Trophoblast cell (in vitro differentiated cells and primary cell): Measurements from ENCODE around the gene DISP2.

Experiments used
- DNase-seq, 2 donors: peaks; one replicate each; pipeline ENCODE4 v3.0.0-alpha.2; 2016
- H2AFZ ChIP-seq: 2 replicates; pipeline ENCODE4 v1.6.1; 2013; ENCODE audit warnings: low read length, moderate library complexity, mild to moderate bottlenecking; ENCODE audit not compliant: insufficient read depth, poor library complexity
- H2AK5ac ChIP-seq: 2 replicates; pipeline ENCODE4 v1.6.1; 2013; ENCODE audit warnings: mild to moderate bottlenecking, low read length
- H2BK120ac ChIP-seq: 2 replicates; pipeline ENCODE4 v1.6.1; 2013; ENCODE audit warnings: low read length, mild to moderate bottlenecking, moderate library complexity; ENCODE audit not compliant: insufficient read depth, poor library complexity
- H2BK12ac ChIP-seq: 2 replicates; pipeline ENCODE4 v1.6.1; 2013; ENCODE audit warnings: mild to moderate bottlenecking, low read length, moderate library complexity
- H2BK5ac ChIP-seq: 2 replicates; pipeline ENCODE4 v1.6.1; 2013; ENCODE audit warnings: low read length, low read depth, moderate library complexity, mild to moderate bottlenecking; ENCODE audit not compliant: poor library complexity
- H3K14ac ChIP-seq: 2 replicates; pipeline ENCODE4 v1.6.1; 2013; ENCODE audit warnings: mild to moderate bottlenecking, low read length
- H3K18ac ChIP-seq: 2 replicates; pipeline ENCODE4 v1.6.1; 2013; ENCODE audit warnings: mild to moderate bottlenecking, low read length
- H3K23ac ChIP-seq: 2 replicates; pipeline ENCODE4 v1.6.1; 2013; ENCODE audit warnings: low read length
- H3K27ac ChIP-seq: 2 replicates; pipeline ENCODE4 v1.5.1; 2013; ENCODE audit warnings: low read depth, mild to moderate bottlenecking, inconsistent platforms, low read length, moderate library complexity
- H3K27me3 ChIP-seq: 2 replicates; pipeline ENCODE4 v1.6.1; 2013; ENCODE audit warnings: inconsistent platforms, mild to moderate bottlenecking, low read length, moderate library complexity; ENCODE audit not compliant: insufficient read depth
- H3K36me3 ChIP-seq, 2 experiments: 1 replicate in 1 of 2; 2 replicates in 1 of 2; pipeline ENCODE4 v1.6.1; 2013; ENCODE audit warnings: low read length in 2 of 2, mild to moderate bottlenecking in 2 of 2, moderate library complexity in 1 of 2; ENCODE audit not compliant: insufficient read depth in 2 of 2, control insufficient read depth in 1 of 2
- H3K4ac ChIP-seq: 2 replicates; pipeline ENCODE4 v1.6.1; 2013; ENCODE audit warnings: low read depth, mild to moderate bottlenecking, low read length, moderate library complexity
- H3K4me1 ChIP-seq, 2 experiments: 1 replicate in 1 of 2; 2 replicates in 1 of 2; pipeline ENCODE4 v1.6.1; 2013; ENCODE audit warnings: low read length in 2 of 2, mild to moderate bottlenecking in 2 of 2, moderate library complexity in 1 of 2; ENCODE audit not compliant: insufficient read depth in 2 of 2, control insufficient read depth in 1 of 2
- H3K4me2 ChIP-seq: 2 replicates; pipeline ENCODE4 v1.6.1; 2013; ENCODE audit warnings: inconsistent platforms, mild to moderate bottlenecking, low read length, moderate library complexity
- H3K4me3 ChIP-seq: 2 replicates; pipeline ENCODE4 v1.5.1; 2013; ENCODE audit warnings: mild to moderate bottlenecking, low read depth, low read length, inconsistent platforms
- H3K79me1 ChIP-seq: one replicate; pipeline ENCODE4 v1.6.1; 2013; ENCODE audit warnings: low read length
- H3K79me2 ChIP-seq: 2 replicates; pipeline ENCODE4 v1.6.1; 2013; ENCODE audit warnings: low read length, mild to moderate bottlenecking; ENCODE audit not compliant: control insufficient read depth, insufficient read depth, poor library complexity
- H3K9ac ChIP-seq: 2 replicates; pipeline ENCODE4 v1.6.1; 2013; ENCODE audit warnings: mild to moderate bottlenecking, low read length
- H3K9me3 ChIP-seq: 2 replicates; pipeline ENCODE4 v1.6.1; 2013; ENCODE audit warnings: low read depth, mild to moderate bottlenecking, control low read depth, inconsistent platforms, low read length; ENCODE audit not compliant: insufficient read depth
- H4K12ac ChIP-seq: 2 replicates; pipeline ENCODE4 v1.6.1; 2013; ENCODE audit warnings: low read depth, mild to moderate bottlenecking, low read length, moderate library complexity
- H4K8ac ChIP-seq: 2 replicates; pipeline ENCODE4 v1.6.1; 2013; ENCODE audit warnings: low read depth, mild to moderate bottlenecking, low read length, moderate library complexity
- H4K91ac ChIP-seq: one replicate; pipeline ENCODE4 v1.6.1; 2013; ENCODE audit warnings: low read depth, mild to moderate bottlenecking, low read length, moderate library complexity
- WGBS: extraction: QIAGEN DNeasy Blood & Tissue Kit; methylation state at CpG from one replicate; pipeline ENCODE4 v1.1.7; 2013; ENCODE audit warnings: missing lambda C conversion rate; ENCODE audit not compliant: insufficient read length, insufficient coverage; ENCODE audit errors: extremely low coverage; 5-methylcytosine and 5-hydroxymethylcytosine counted together

DISP2 gene

DNA sequence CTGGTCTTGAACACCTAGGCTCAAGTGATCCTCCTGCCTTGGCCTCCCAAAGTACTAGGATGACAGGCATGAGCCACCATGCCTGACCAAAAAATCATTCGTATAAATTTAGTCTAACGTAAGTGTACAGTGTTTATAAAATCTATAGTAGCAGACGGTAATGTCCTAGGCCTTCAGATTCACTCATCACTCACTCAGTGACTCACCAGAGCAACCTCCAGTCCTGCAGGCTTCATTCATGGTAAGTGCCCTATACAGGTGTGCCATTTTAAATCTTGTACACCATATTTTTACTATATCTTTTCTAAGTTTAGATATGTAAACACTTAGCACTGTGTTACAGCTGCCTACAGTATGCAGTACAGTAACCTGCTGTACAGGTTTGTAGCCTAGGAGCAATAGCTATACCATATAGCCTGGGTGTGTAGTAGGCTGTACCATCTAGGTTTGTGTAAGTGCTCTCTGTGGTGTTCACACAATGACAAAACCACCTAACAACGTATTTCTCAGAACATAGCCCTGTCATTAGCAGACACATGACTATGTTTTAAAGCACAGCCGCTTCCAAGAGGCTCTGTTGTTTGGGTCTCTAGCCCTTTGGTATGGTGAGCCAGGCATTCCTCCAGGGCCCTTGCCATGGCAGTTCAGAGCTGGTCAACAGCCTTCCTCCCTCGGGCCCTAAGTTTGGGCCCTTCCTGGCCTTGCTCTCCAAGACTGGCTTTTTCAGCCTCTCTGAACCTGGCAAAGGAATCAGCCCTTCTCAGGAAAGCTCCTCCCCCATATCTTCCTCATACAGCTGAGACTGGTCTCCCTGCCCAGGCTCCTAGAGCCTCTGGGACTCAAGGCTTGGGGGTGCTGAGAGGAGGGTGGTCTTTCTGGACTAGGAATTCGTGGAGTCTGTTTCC is 15.4 kb upstream of the DISP2 start:
- Histone ChIP-seq H4K8ac (no peak overlapping the region), H3K79me2 (no peaks in the 10 kb centered on the region), H3K9me3 (peaks cover 2% of the 10 kb centered on the region), H3K14ac (no peak overlapping the region), H3K27ac (peak overlapping the region; percentile 6), H2BK12ac (no peak overlapping the region), H4K91ac (no peak overlapping the region), H3K9ac (no peak overlapping the region), H3K36me3 (no peaks in the 10 kb centered on the region), H3K23ac (no peak overlapping the region), H2AFZ (no peak overlapping the region), H3K4me3 (no peak overlapping the region), H3K27me3 (no peaks in the 10 kb centered on the region), H3K4me2 (no peak overlapping the region), H3K4me1 (peaks cover 1 to 4% of the 10 kb centered on the region in 2 experiments), H2BK120ac (no peak overlapping the region), H4K12ac (no peak overlapping the region), H3K18ac (no peak overlapping the region), H3K79me1 (no peaks in the 10 kb centered on the region), H2BK5ac (no peak overlapping the region), H2AK5ac (no peak overlapping the region), H3K4ac (no peak overlapping the region)
- no peak for DNase-seq
- no CpG with 5 or more reads among the region's 7 CpGs for WGBS

DNA sequence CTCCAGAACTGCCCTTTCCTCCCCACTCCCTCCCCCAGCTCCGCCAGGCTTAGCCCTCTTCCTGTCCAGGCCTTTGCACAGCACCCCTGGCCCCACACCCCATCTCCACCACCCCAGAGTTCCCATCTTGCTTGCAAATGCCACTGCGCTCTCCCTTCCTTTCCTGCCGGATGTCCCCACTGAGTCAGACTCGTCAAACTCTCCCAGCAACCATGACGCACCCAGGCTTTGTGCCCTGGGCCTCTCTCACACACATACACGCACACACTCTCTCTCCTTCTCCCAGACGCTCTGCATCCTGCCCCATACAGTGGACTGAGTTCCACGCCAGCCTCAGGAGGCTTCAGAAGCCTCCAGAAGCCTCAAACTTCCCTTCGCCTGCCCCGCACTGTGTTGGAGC is 14.5 kb upstream of the DISP2 start:
- Histone ChIP-seq H3K36me3 (no peaks in the 10 kb centered on the region), H3K14ac (no peak overlapping the region), H3K9ac (no peak overlapping the region), H2BK120ac (no peak overlapping the region), H2AFZ (no peak overlapping the region), H3K18ac (no peak overlapping the region), H4K91ac (no peak overlapping the region), H3K23ac (no peak overlapping the region), H2BK12ac (no peak overlapping the region), H3K4me1 (peaks cover 0 to 3% of the 10 kb centered on the region in 2 experiments), H2BK5ac (no peak overlapping the region), H3K79me1 (no peaks in the 10 kb centered on the region), H3K4ac (no peak overlapping the region), H4K8ac (no peak overlapping the region), H3K9me3 (peaks cover 2% of the 10 kb centered on the region), H3K4me3 (no peak overlapping the region), H3K27me3 (no peaks in the 10 kb centered on the region), H2AK5ac (no peak overlapping the region), H3K4me2 (no peak overlapping the region), H3K79me2 (no peaks in the 10 kb centered on the region), H3K27ac (peak overlapping the region; percentile 6), H4K12ac (no peak overlapping the region)
- no peak for DNase-seq
- no CpG with 5 or more reads among the region's 10 CpGs for WGBS

DNA sequence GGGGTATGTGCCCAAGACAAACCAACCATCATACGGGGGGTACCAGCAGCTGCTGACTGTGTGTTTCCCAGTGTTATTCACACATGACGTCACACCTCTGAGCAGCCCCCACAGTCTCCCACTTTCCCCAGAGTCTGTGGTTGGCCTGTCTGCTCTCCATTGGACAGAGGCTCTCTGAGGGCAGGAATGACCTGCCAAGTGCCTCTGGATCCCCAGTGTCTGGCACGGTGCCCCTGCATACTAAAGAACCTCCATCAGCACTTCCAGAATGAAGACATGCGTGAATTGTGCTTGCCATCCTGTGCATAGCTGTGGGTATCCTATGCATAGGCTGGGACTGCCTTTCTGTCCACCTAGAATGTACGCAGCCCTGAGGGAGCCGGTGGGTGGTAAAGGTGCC is 13.8 kb upstream of the DISP2 start:
- Histone ChIP-seq H3K27me3 (no peaks in the 10 kb centered on the region), H3K9ac (no peak overlapping the region), H3K4me3 (no peak overlapping the region), H3K4me2 (no peak overlapping the region), H4K8ac (no peak overlapping the region), H3K79me2 (no peaks in the 10 kb centered on the region), H2AFZ (no peak overlapping the region), H3K23ac (no peak overlapping the region), H3K18ac (no peak overlapping the region), H2BK5ac (no peak overlapping the region), H2BK120ac (no peak overlapping the region), H3K4me1 (peaks cover 0 to 3% of the 10 kb centered on the region in 2 experiments), H3K14ac (no peak overlapping the region), H3K4ac (no peak overlapping the region), H3K36me3 (no peaks in the 10 kb centered on the region), H3K79me1 (no peaks in the 10 kb centered on the region), H3K9me3 (peaks cover 2% of the 10 kb centered on the region), H3K27ac (no peak overlapping the region), H2BK12ac (no peak overlapping the region), H2AK5ac (no peak overlapping the region), H4K91ac (no peak overlapping the region), H4K12ac (no peak overlapping the region)
- no CpG with 5 or more reads among the region's 6 CpGs for whole genome bisulfite sequencing
- no peak for DNase-seq

DNA sequence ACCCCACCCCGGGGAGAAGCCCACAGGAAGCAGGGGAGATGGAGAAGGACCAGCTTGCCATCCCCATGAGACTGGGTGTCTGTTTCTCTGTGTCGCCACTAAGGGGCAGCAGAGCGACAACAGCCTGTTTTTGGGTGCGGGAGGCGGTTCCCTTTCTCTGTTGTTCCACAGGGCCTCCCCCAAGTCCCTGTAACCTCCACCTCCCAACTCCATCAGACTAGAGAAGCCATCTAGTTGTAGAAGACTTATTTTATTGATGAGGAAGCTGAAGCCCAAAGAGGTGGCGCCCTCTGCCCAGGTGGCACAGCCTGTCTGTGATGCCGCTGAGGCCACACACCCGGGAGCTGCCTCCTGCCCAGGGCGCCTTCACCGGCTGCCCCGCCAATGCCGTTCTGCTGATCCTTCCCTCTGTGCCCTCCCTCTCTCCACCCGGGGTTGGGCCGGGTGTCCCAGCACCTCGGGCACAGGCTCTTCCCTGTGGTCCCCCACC is 13.3 kb upstream of the DISP2 start:
- H2BK120ac ChIP-seq: no peak overlapping the region
- no peak overlapping the region for H3K18ac ChIP-seq
- no peaks in the 10 kb centered on the region for H3K27me3 ChIP-seq
- no peak overlapping the region for H2BK12ac ChIP-seq
- H2AFZ ChIP-seq: no peak overlapping the region
- DNase-seq: peak in 1 of 2 donors; percentile 57
- H3K23ac ChIP-seq: no peak overlapping the region
- H4K91ac ChIP-seq: no peak overlapping the region
- peaks cover 0 to 3% of the 10 kb centered on the region in 2 experiments for H3K4me1 ChIP-seq
- H2AK5ac ChIP-seq: no peak overlapping the region
- no peak overlapping the region for H3K4me2 ChIP-seq
- H4K12ac ChIP-seq: no peak overlapping the region
- H3K79me1 ChIP-seq: no peaks in the 10 kb centered on the region
- H3K79me2 ChIP-seq: no peaks in the 10 kb centered on the region
- no peak overlapping the region for H3K4ac ChIP-seq
- H3K36me3 ChIP-seq: no peaks in the 10 kb centered on the region
- peaks cover 2% of the 10 kb centered on the region for H3K9me3 ChIP-seq
- no peak overlapping the region for H4K8ac ChIP-seq
- H3K4me3 ChIP-seq: no peak overlapping the region
- no peak overlapping the region for H3K9ac ChIP-seq
- no peak overlapping the region for H3K27ac ChIP-seq
- H2BK5ac ChIP-seq: no peak overlapping the region
- WGBS: no CpG with 5 or more reads among the region's 15 CpGs
- H3K14ac ChIP-seq: no peak overlapping the region
